IPS-15b (cell line): ENCODE data around the gene DOCK1.

ENCODE experiments used
- H3K27me3 ChIP-seq: one replicate; pipeline ENCODE4 v1.6.1; 2013; ENCODE audit warnings: low read length; ENCODE audit not compliant: control insufficient read depth, insufficient read depth
- H3K36me3 ChIP-seq: one replicate; pipeline ENCODE4 v1.6.1; 2013; ENCODE audit warnings: low read length; ENCODE audit not compliant: control insufficient read depth, insufficient read depth
- H3K4me1 ChIP-seq: one replicate; pipeline ENCODE4 v1.6.1; 2013; ENCODE audit warnings: mild to moderate bottlenecking, low read length; ENCODE audit not compliant: control insufficient read depth, insufficient read depth
- H3K4me3 ChIP-seq: one replicate; pipeline ENCODE4 v1.5.1; 2013; ENCODE audit warnings: low read depth, low read length
- H3K9ac ChIP-seq: one replicate; pipeline ENCODE4 v1.6.1; 2013; ENCODE audit warnings: low read depth, mild to moderate bottlenecking, low read length
- H3K9me3 ChIP-seq: one replicate; pipeline ENCODE4 v1.6.1; 2013; ENCODE audit warnings: mild to moderate bottlenecking, low read length; ENCODE audit not compliant: control insufficient read depth, insufficient read depth

Gene DOCK1

DNA sequence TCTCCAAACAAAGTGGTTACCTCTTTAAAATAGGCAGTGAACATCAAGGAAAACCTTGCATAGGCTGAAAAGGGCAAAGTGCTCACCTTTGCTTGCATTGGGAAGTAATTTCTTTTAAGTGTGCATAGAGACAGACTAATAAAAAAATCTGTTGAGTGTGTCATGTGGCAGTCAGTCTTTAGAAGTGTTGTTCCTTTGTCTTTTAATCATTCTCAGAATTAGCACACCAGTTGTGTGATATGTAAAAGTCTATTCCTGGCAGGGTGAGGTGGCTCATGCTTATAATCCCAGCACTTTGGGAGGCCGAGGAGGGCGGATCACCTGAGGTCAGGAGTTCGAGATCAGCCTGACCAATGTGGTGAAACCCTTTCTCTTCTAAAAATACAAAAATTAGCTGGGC, 174.2 kb downstream of the DOCK1 start:
- H3K4me3 ChIP-seq, result no peak overlapping the region
- no peaks in the 10 kb centered on the region for H3K9me3 ChIP-seq
- peaks cover 3% of the 10 kb centered on the region for H3K4me1 ChIP-seq
- H3K9ac ChIP-seq, result no peak overlapping the region
- no peaks in the 10 kb centered on the region for H3K27me3 ChIP-seq
- H3K36me3 ChIP-seq, result peaks cover 3% of the 10 kb centered on the region

DNA sequence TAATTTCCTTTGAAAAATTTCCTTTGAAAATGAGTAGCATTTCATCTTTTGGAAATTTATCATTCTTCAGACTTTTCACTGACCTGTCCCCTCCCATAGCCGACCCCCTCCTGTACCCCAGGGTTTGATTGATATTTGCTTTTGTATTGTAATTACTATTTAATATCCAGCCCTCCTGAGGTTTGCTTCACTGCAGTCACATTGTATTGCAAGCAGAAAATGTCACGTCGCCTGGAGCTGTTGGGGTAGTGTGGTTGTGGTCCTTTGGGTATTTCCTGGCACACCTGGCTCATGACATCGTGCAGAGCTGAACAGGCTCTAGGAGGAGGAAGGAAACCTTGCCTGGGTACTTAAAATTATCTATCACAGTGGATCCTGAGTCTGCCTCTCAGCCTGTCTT, 175.1 kb downstream of the DOCK1 start:
- Histone ChIP-seq H3K9ac (no peak overlapping the region), H3K9me3 (no peaks in the 10 kb centered on the region), H3K36me3 (peaks cover 3% of the 10 kb centered on the region), H3K4me1 (peaks cover 3% of the 10 kb centered on the region), H3K4me3 (no peak overlapping the region), H3K27me3 (no peaks in the 10 kb centered on the region)

DNA sequence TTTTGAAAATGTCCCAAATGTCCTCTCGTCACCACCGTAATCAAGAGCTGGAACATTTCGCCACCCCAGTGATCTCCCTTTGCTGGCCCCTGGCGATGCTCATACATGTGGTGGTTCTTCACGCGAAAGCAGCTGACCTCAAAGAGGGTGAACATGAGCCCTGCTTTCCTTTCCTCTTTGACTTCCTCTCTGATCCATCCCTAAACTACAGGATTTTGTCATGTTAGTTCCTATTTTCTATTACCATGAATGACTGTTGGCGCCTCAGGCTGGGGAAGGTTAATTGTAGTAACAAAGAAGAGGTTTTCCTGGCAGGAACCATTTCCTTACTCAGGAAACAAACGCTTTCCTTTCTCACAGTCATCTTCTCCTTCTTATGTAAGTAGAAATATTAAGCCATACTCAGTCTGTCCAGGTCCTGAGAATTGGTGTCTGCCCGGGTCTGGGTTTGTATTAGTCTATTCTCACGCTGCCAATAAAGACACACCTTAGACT, 176.7 kb downstream of the DOCK1 start:
- no peaks in the 10 kb centered on the region for H3K9me3 ChIP-seq
- no peak overlapping the region for H3K4me3 ChIP-seq
- H3K27me3 ChIP-seq, result no peaks in the 10 kb centered on the region
- peaks cover 3% of the 10 kb centered on the region for H3K36me3 ChIP-seq
- no peak overlapping the region for H3K9ac ChIP-seq
- peaks cover 3% of the 10 kb centered on the region for H3K4me1 ChIP-seq

DNA sequence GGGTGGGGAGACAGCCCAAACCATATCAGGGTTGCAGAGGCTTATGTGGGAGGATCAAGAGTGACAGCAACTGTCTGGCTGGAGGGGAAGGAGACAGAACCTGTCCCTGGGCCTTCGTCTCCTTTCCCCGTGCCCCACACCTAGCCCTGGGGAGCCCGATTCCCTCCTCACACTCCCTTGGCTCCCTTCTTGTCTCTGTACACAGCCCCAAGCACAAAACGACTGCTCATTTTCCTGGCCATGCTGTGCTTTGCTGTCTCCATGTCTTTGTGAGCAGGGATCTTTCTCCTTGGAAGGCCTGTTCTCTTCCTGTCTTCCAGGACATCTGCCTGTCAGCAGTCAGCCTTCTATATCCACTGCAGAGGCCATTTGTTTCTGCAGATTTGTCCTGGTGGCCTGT, 177.4 kb downstream of the DOCK1 start:
- Histone ChIP-seq H3K9ac (no peak overlapping the region), H3K4me1 (peaks cover 3% of the 10 kb centered on the region), H3K9me3 (no peaks in the 10 kb centered on the region), H3K27me3 (no peaks in the 10 kb centered on the region), H3K36me3 (peaks cover 3% of the 10 kb centered on the region), H3K4me3 (no peak overlapping the region)

DNA sequence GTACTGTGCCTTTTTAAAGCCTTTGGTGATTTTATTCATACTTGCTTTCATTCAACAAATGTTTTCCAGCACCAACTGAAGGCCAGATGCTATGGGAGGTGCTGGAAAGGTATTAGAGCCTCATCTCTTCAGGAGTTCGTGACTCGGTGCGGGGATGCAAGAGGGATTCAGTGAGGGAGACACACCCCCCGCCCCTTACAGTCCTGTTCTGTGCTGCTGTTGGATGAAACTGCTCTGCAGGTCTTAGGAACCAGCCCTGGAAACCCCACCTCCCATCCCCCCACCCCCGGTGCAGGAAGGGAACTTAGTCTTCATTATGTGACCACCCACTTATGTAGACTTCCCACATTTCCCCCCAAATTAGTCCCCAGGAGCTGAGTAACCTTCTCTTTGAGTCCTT, 180.7 kb downstream of the DOCK1 start:
- Histone ChIP-seq H3K27me3 (no peaks in the 10 kb centered on the region), H3K36me3 (peaks cover 3% of the 10 kb centered on the region), H3K9ac (no peak overlapping the region), H3K4me3 (no peak overlapping the region), H3K9me3 (no peaks in the 10 kb centered on the region), H3K4me1 (peaks cover under 1% of the 10 kb centered on the region)

DNA sequence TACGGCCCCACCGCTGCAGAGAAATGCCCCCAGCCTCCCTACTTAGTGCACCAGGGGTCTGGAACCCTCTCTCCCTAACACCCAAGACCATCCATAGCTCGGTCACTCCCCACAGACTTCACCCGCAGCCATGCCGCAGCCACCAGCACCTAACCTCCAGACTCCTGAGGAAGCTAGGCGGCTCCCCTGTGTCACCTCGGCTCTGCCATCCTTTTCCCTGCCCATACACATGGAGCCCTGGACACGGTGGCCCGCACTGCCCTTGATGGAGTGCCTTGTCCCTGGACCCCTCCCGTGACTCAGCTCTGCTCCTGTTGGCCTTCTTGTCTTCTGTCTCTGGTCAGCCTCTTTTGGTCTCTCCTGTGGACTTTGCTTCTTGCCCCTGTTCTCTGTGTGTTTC, 183.7 kb downstream of the DOCK1 start:
- Histone ChIP-seq H3K4me1 (no peaks in the 10 kb centered on the region), H3K9me3 (no peaks in the 10 kb centered on the region), H3K27me3 (no peaks in the 10 kb centered on the region), H3K9ac (no peak overlapping the region), H3K4me3 (no peak overlapping the region), H3K36me3 (no peaks in the 10 kb centered on the region)

DNA sequence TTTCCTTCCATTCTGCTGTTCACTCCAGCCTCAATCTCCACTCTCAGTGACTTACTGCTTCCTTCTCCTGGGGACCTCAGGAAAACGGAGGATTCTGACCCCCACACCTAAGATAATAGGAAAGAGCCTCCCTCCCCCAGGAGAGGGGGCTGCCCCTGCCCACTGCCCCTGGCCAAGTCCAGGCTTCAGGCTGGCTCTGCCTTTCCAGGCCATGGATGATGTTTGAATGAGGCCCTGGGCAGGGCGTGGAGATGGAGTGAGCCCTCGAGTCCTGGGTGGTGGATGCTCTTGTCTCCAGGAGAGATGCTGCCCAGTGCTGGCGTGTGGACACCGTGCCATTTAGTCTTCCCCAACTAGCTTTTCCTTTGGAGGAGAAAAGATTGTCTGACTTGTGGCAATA, 184.2 kb downstream of the DOCK1 start:
- H3K27me3 ChIP-seq, result no peaks in the 10 kb centered on the region
- no peak overlapping the region for H3K4me3 ChIP-seq
- H3K4me1 ChIP-seq, result no peaks in the 10 kb centered on the region
- no peaks in the 10 kb centered on the region for H3K9me3 ChIP-seq
- H3K9ac ChIP-seq, result no peak overlapping the region
- H3K36me3 ChIP-seq, result no peaks in the 10 kb centered on the region

DNA sequence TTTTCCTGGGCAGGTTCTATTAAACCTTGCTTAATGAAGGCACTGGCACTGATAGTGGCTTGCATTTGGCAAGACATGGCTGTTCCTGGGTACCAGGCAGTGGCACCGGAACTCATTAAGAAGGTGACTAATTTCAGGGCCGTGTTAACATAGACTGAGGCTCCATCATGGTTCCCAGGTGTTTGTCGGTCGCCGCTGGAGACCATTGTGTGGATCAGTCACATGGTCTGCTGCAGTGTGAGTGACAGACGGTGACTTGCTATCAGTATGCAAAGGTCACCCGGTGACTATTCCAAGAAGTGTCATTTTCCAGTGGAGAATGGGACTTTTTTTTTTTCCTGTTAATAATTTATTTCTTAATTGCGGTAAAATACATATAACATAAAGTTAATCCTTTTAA, 184.9 kb downstream of the DOCK1 start:
- Histone ChIP-seq H3K9me3 (no peaks in the 10 kb centered on the region), H3K4me1 (no peaks in the 10 kb centered on the region), H3K36me3 (no peaks in the 10 kb centered on the region), H3K27me3 (no peaks in the 10 kb centered on the region), H3K9ac (no peak overlapping the region), H3K4me3 (no peak overlapping the region)

DNA sequence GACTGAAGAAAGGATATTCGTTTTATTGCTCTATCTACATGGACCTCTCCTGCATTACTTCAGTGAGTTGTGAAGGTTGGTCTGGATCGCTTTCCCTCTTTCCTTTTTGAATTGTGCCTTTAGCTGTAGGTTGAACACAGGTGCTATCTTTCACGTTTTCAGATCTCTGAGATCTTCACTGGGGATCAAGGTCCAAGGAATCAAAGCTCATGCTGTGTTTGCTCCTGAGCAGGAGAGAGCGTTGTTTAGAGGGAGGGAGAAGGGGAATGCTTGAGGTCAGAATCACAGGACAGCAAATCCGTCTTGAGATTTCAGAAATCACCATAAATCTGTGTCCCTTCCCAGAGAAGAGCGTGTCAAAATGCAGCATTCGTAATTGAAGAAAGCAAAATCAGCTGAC, 186.1 kb downstream of the DOCK1 start:
- no peaks in the 10 kb centered on the region for H3K9me3 ChIP-seq
- H3K9ac ChIP-seq, result no peak overlapping the region
- H3K27me3 ChIP-seq, result no peaks in the 10 kb centered on the region
- H3K4me3 ChIP-seq, result no peak overlapping the region
- H3K4me1 ChIP-seq, result no peaks in the 10 kb centered on the region
- no peaks in the 10 kb centered on the region for H3K36me3 ChIP-seq

DNA sequence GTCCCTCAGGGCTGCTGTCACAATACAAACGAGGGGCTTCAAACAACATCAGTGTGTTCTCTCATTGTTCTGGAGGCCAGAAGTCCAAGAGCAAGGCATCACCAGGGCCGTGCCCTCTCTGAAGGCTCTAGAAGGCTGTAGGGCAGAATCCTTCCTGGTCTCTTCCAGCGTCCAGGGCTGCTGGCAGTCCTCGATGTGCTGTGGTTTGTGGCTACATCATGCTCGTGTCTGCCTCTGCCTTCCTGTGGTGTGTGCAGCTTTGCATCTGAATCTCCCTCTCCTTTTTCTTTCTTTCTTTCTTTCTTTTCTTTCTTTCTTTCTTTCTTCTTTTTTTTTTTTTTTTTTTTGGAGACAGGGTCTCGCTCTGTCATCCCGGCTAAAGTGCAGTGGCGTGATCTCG, 187.7 kb downstream of the DOCK1 start:
- no peaks in the 10 kb centered on the region for H3K4me1 ChIP-seq
- H3K4me3 ChIP-seq, result no peak overlapping the region
- H3K36me3 ChIP-seq, result no peaks in the 10 kb centered on the region
- no peak overlapping the region for H3K9ac ChIP-seq
- no peaks in the 10 kb centered on the region for H3K27me3 ChIP-seq
- H3K9me3 ChIP-seq, result no peaks in the 10 kb centered on the region

DNA sequence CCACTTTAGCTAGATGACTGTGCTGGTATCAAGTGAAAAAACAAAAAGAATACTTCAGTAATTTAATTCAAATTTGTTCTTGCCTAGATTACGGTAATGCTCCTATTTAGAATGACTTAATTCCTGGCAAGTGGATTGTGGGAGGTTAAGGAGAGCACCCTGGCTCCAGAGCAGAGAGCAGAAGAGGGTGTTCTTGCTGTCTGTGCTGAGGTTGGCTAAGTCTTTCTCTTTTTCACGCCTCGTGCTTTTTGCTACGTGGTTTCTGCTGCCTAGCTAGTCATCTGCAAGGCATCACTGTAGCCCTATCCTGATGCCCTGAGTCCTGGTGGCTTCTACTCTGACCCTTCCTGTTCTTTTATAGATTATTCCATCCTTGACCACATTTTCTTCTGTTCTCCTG, 189.8 kb downstream of the DOCK1 start:
- Histone ChIP-seq H3K36me3 (no peaks in the 10 kb centered on the region), H3K4me3 (no peak overlapping the region), H3K9me3 (no peaks in the 10 kb centered on the region), H3K27me3 (no peaks in the 10 kb centered on the region), H3K4me1 (no peaks in the 10 kb centered on the region), H3K9ac (no peak overlapping the region)

DNA sequence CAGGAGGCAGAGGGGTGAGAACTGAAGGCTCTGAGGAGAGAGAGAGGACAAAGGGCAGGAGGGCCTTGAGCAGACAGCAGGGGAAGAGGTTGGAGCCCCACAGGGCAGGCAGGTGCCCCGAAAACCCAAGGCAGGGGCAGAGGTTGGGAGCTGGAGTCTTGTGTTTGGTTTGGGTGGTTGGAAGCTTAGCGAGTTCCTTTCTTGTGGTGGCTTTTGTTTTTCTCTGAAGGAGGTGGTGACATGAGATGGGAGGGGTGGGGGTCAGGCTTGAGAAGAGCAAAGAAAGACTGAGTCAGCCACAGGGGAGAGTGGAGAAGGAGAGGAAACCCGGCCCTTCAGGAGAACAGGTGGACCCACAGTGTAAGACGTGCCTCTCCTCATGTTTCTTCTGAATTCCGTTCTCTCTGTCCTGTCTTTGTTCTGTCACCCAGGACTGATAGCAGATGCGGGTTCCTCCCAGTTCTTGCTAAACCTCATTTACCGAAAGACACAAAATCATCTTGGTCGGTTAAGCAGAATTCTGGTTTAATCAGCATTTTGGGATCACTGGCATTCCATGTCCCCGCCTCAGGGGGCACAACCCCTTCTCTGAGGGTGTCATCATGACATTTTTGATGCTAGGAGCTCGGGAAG, 195.9 kb downstream of the DOCK1 start:
- Histone ChIP-seq H3K9me3 (no peaks in the 10 kb centered on the region), H3K36me3 (peaks cover under 1% of the 10 kb centered on the region), H3K27me3 (no peaks in the 10 kb centered on the region), H3K9ac (no peak overlapping the region), H3K4me1 (no peaks in the 10 kb centered on the region), H3K4me3 (no peak overlapping the region)
